HCT116 (cell line): ENCODE data around the gene FGFR3. TPM values are rescaled to one million over a fixed set of nuclear protein-coding genes. Genes with fewer than 3 reads are reported as not detected.
A peak's percentile ranks its signal among the peaks of the same experiment; 100 is the strongest.

ENCODE experiments used
- ATAC-seq: fragments of 200-7000 bp; cut with Tn5 transposase; 2 replicates; pipeline ENCODE4 v1.9.1; 2020; ENCODE audit warnings: mild to moderate bottlenecking, moderate library complexity
- BruUV-seq: library from RNA; stranded (reverse); fragments of 400-500 nt; replicated peaks from 2 replicates; lab custom pipeline; 2021; lab: Mats Ljungman, UMichigan
- CTCF ChIA-PET: fragments of 300-600 bp; sonication (Branson Sonifier 250); formaldehyde crosslinking; loops from one replicate; lab custom pipeline; 2021; ENCODE audit warnings: antibody characterized with exemption; lab: Charles Lee
- POLR2A ChIA-PET: fragments of 300-600, 350-600 bp; sonication (Branson Sonifier 250); formaldehyde crosslinking; loops from one replicate; lab custom pipeline; 2021; ENCODE audit warnings: antibody characterized with exemption; lab: Charles Lee
- RAD21 ChIA-PET, 2 experiments: fragments of 300-600 bp; sonication (Branson Sonifier 250); formaldehyde crosslinking; loops; one replicate each; lab custom pipeline; 2023; ENCODE audit warnings: low total read pairs in 2 of 2; ENCODE audit not compliant: uncharacterized antibody in 2 of 2, unreplicated experiment in 2 of 2, low non-redundant PET in 1 of 2; lab: Charles Lee
- DNase-seq: peaks from one replicate; pipeline ENCODE4 v3.0.0-alpha.2; 2010; ENCODE audit warnings: low read depth, low spot score
- H2AFZ ChIP-seq: fragments of 200-600 bp; shearing (Covaris generic), sonication (generic); 2 replicates; pipeline ENCODE4 v1.6.1; 2017; ENCODE audit warnings: low read depth, mixed run types, mixed read lengths, antibody characterized with exemption, low read length; ENCODE audit not compliant: poor library complexity, severe bottlenecking
- H3K27ac ChIP-seq: 2 replicates; pipeline ENCODE4 v1.5.1; 2012; ENCODE audit warnings: low read depth, low read length
- H3K27me3 ChIP-seq: fragments of 200-600 bp; sonication (generic); 2 replicates; pipeline ENCODE4 v1.6.1; 2016; ENCODE audit warnings: mixed run types, low read length, mixed read lengths; ENCODE audit not compliant: insufficient read depth
- H3K36me3 ChIP-seq, 2 experiments: fragments of 200-500 bp in 1 of 2; fragments of 200-600 bp in 1 of 2; sonication (Bioruptor generic) in 1 of 2; sonication (generic) in 1 of 2; 2 replicates each; pipeline versions ENCODE4 v1.5.1 to v1.6.1; 2014 to 2016; ENCODE audit warnings: low read length in 2 of 2, inconsistent platforms in 1 of 2, mixed read lengths in 1 of 2, mixed run types in 1 of 2; ENCODE audit not compliant: insufficient read depth in 2 of 2, control insufficient read depth in 1 of 2
- H3K4me1 ChIP-seq, 2 experiments: fragments of 200-600 bp in 1 of 2; sonication (generic) in 1 of 2; 2 replicates each; pipeline versions ENCODE4 v1.5.1 to v1.6.1; 2012 to 2017; ENCODE audit warnings: low read length in 2 of 2, inconsistent platforms in 1 of 2, mild to moderate bottlenecking in 1 of 2, mixed read lengths in 1 of 2, mixed run types in 1 of 2, moderate library complexity in 1 of 2; ENCODE audit not compliant: insufficient read depth in 2 of 2, control insufficient read depth in 1 of 2
- H3K4me2 ChIP-seq: fragments of 200-600 bp; sonication (generic); 2 replicates; pipeline ENCODE4 v1.6.1; 2017; ENCODE audit warnings: mixed run types, low read length, mixed read lengths
- H3K4me3 ChIP-seq, 2 experiments: fragments of 200-600 bp in 1 of 2; sonication (generic) in 1 of 2; replicated peaks in 1 of 2; 2 replicates each; pipeline ENCODE4 v1.5.1; 2011 to 2016; ENCODE audit warnings: low read length in 2 of 2, control low read depth in 1 of 2, low read depth in 1 of 2, mild to moderate bottlenecking in 1 of 2, mixed read lengths in 1 of 2, mixed run types in 1 of 2
- H3K79me2 ChIP-seq: fragments of 200-600 bp; sonication (generic); 2 replicates; pipeline ENCODE4 v1.6.1; 2017; ENCODE audit warnings: mild to moderate bottlenecking, mixed run types, low read length, moderate library complexity, mixed read lengths; ENCODE audit not compliant: insufficient read depth
- H3K9ac ChIP-seq: fragments of 200-600 bp; sonication (generic); 2 replicates; pipeline ENCODE4 v1.6.1; 2016; ENCODE audit warnings: low read length, mixed read lengths
- H3K9me2 ChIP-seq: fragments of 200-600 bp; sonication (generic), shearing (Covaris generic); 2 replicates; pipeline ENCODE4 v1.6.1; 2017; ENCODE audit warnings: mixed run types, mild to moderate bottlenecking, moderate library complexity; ENCODE audit not compliant: insufficient read depth
- H3K9me3 ChIP-seq, 2 experiments: fragments of 200-500 bp in 1 of 2; fragments of 200-600 bp in 1 of 2; sonication (Bioruptor generic) in 1 of 2; sonication (generic) in 1 of 2; 2 replicates each; pipeline ENCODE4 v1.6.1; 2014 to 2017; ENCODE audit warnings: low read length in 2 of 2, mixed read lengths in 2 of 2, inconsistent platforms in 1 of 2, low read depth in 1 of 2, mild to moderate bottlenecking in 1 of 2, mixed run types in 1 of 2, moderate library complexity in 1 of 2; ENCODE audit not compliant: control insufficient read depth in 1 of 2, insufficient read depth in 1 of 2
- H4K20me1 ChIP-seq: fragments of 200-600 bp; sonication (generic), shearing (Covaris generic); 2 replicates; pipeline ENCODE4 v1.6.1; 2017; ENCODE audit warnings: mixed run types, mild to moderate bottlenecking, moderate library complexity; ENCODE audit not compliant: insufficient read depth
- CBX3 ChIP-seq: IDR thresholded peaks from 2 replicates; pipeline ENCODE4 v1.6.1; 2012; ENCODE audit warnings: low read depth
- CEBPB ChIP-seq: IDR thresholded peaks from 2 replicates; pipeline ENCODE4 v1.6.1; 2012; ENCODE audit warnings: low read depth
- EZH2phosphoT487 ChIP-seq: fragments of 200-600 bp; IDR thresholded peaks from 2 replicates; pipeline ENCODE4 v1.6.1; 2018; ENCODE audit warnings: antibody characterized with exemption, borderline replicate concordance
- JUND ChIP-seq: IDR thresholded peaks from 2 replicates; pipeline ENCODE4 v1.6.1; 2012
- POLR2AphosphoS5 ChIP-seq: IDR thresholded peaks from 2 replicates; pipeline ENCODE4 v1.6.1; 2011; ENCODE audit warnings: mild to moderate bottlenecking, low read depth, low read length, moderate library complexity
- RAD21 ChIP-seq: IDR thresholded peaks from 2 replicates; pipeline ENCODE4 v1.6.1; 2012; ENCODE audit warnings: low read depth, mild to moderate bottlenecking
- SIN3A ChIP-seq: IDR thresholded peaks from 2 replicates; pipeline ENCODE4 v1.6.1; 2012; ENCODE audit warnings: low read depth
- YY1 ChIP-seq: IDR thresholded peaks from 2 replicates; pipeline ENCODE4 v1.6.1; 2011; ENCODE audit warnings: low read length, low read depth, moderate library complexity, mild to moderate bottlenecking; ENCODE audit not compliant: insufficient replicate concordance; ENCODE audit errors: extremely low read depth
- ZNF274 ChIP-seq: fragments of 200-500 bp; sonication (Bioruptor generic); IDR thresholded peaks from 2 replicates; pipeline ENCODE4 v1.6.1; 2014; ENCODE audit warnings: mild to moderate bottlenecking, low read depth, low read length, inconsistent platforms
- intact Hi-C: fragments of 100-400 bp; cut with micrococcal nuclease; formaldehyde crosslinking; loops from 2 replicates; pipeline ENCODE4 v1.10.0; 2022
- total RNA-seq: library from RNA; stranded (reverse); gene quantifications from one replicate; pipeline ENCODE4 v1.2.1, GENCODE V29; 2021; ENCODE audit not compliant: unreplicated experiment
- TF ChIP-seq, protein P1 (sequence below): IDR thresholded peaks from 2 replicates; pipeline ENCODE4 v1.6.1; 2012
- TF ChIP-seq, protein P2 (sequence below): IDR thresholded peaks from 2 replicates; pipeline ENCODE4 v1.6.1; 2012; ENCODE audit warnings: low read depth
- TF ChIP-seq, protein P3 (sequence below): IDR thresholded peaks from 2 replicates; pipeline ENCODE4 v1.6.1; 2011; ENCODE audit warnings: mild to moderate bottlenecking, low read length, moderate library complexity; ENCODE audit not compliant: insufficient replicate concordance; ENCODE audit errors: extremely low read depth

FGFR3 gene
- total RNA-seq, 1 experiment from 2014 or later = 31.7 TPM

DNA sequence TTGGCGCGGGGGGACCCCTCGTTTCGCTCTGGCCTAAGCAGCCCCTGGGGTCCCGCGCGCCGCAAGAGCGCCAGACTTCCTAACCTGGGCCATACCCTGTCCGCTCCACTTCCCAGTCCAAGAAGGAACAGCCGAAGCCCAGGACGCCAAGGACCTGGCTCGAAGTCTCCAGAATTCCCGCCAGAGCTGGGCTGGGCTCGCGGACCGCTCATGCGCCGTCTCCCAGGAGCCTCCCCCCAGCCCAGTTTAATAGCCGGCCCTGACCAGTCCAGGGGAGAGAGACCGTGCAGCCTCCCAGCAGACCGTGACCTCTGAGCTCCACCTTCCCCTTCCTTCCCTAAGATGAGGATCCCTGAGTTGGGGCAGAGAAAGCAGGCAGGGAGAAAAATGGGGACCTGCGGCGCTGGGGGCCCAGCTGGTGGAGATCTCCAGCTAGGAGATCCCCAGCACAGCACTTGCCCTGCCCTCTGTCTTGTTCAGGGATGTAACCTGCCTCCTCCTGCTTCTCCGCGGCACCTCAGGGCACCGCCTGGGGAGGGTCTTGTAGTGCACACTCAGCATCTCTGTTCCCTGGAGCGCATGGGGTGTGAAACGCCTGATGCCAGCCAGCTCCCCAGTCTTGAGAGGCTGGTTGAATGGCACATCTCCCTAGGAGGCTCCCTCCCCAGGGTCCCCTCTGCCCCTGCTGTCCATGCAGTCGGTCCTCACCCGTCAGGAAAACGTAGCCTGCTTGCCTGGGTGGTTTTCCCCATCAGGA lies 64.0 kb downstream of the FGFR3 start:
- no peaks in the 10 kb centered on the region for H3K9me2 ChIP-seq
- peaks cover 8% of the 10 kb centered on the region; the same call in 1 of the 2 replicates for H4K20me1 ChIP-seq
- no peaks in the 10 kb centered on the region for H3K9me3 ChIP-seq
- TF ChIP-seq POLR2AphosphoS5 (no peak), CBX3 (no peak), SIN3A (no peak), EZH2phosphoT487 (no peak)
- H3K4me1 ChIP-seq = peaks cover 25 to 34% of the 10 kb centered on the region in 2 experiments
- H3K9ac ChIP-seq = peak overlapping the region; percentile 94
- RAD21 ChIA-PET = no interaction called here
- no TSS peak for BruUV-seq
- peak overlapping the region; percentile 94 for H3K4me2 ChIP-seq
- no peak overlapping the region for H2AFZ ChIP-seq
- no peaks in the 10 kb centered on the region for H3K27me3 ChIP-seq
- POLR2A ChIA-PET = interaction anchor here (1.8 kb wide), 1 partner anchor 13 kb away, joined by 4 read pairs; no protein-coding TSS in a partner anchor
- peak overlapping the region; percentile 76 to 91 for H3K4me3 ChIP-seq
- CTCF ChIA-PET = interaction anchor here (1.6 kb wide), 1 partner anchor 11 kb away, joined by 3 read pairs; no protein-coding TSS in a partner anchor
- peaks cover 0 to 8% of the 10 kb centered on the region in 2 experiments; a peak in 1 of 4 replicates for H3K36me3 ChIP-seq
- DNase-seq = no peak
- intact Hi-C loops = no loop called here
- peak overlapping the region; percentile 96 for H3K27ac ChIP-seq
- H3K79me2 ChIP-seq = peaks cover 54% of the 10 kb centered on the region
- peak; percentile 10 for ATAC-seq

DNA sequence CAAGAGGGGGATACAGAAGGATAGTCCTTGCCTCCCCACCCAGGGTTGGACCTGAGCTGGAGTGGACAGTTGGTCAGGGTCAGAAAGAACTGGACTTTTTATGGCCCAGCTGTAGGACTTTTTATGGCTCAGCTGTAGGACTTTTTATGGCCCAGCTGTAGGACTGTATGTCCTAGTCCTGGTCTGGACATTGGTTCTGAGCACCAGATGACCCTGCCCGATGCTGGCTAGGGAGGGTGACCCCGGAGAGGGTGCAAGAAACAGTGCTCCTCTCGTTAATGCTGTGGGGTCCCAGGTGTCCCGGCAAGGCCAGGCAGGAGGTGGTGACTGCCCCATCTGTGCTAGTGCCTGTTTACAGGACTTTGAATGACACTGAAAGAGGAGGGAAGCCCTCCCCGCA lies 64.8 kb downstream of the FGFR3 start:
- DNase-seq = no peak
- Histone ChIP-seq H3K27ac (no peak overlapping the region), H3K9me3 (no peaks in the 10 kb centered on the region), H4K20me1 (peaks cover 3% of the 10 kb centered on the region; the same call in 1 of the 2 replicates), H3K4me1 (peaks cover 17 to 26% of the 10 kb centered on the region in 2 experiments), H3K27me3 (no peaks in the 10 kb centered on the region), H3K4me2 (peak overlapping the region; percentile 94), H3K79me2 (peaks cover 46% of the 10 kb centered on the region), H2AFZ (no peak overlapping the region), H3K9ac (no peak overlapping the region; the same call in 1 of the 2 replicates), H3K9me2 (no peaks in the 10 kb centered on the region), H3K36me3 (peaks cover 0 to 8% of the 10 kb centered on the region in 2 experiments; a peak in 1 of 4 replicates), H3K4me3 (0 out of 4 replicates have a peak overlapping the region, but pooled peaks of 1 of the 2 experiments have one; percentile 76)
- CTCF ChIA-PET = no interaction called here
- BruUV-seq = no TSS peak
- POLR2A ChIA-PET = interaction anchor here (1.4 kb wide), 1 partner anchor 12 kb away, joined by 4 read pairs; the partner anchor contains the start of gene NSD2
- TF ChIP-seq RAD21 (no peak), CEBPB (no peak), ZNF274 (no peak), POLR2AphosphoS5 (no peak), EZH2phosphoT487 (no peak), JUND (no peak), CBX3 (no peak), YY1 (no peak)
- TF ChIP-seq, protein P1, sequence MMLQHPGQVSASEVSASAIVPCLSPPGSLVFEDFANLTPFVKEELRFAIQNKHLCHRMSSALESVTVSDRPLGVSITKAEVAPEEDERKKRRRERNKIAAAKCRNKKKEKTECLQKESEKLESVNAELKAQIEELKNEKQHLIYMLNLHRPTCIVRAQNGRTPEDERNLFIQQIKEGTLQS = no peak
- TF ChIP-seq, protein P2, sequence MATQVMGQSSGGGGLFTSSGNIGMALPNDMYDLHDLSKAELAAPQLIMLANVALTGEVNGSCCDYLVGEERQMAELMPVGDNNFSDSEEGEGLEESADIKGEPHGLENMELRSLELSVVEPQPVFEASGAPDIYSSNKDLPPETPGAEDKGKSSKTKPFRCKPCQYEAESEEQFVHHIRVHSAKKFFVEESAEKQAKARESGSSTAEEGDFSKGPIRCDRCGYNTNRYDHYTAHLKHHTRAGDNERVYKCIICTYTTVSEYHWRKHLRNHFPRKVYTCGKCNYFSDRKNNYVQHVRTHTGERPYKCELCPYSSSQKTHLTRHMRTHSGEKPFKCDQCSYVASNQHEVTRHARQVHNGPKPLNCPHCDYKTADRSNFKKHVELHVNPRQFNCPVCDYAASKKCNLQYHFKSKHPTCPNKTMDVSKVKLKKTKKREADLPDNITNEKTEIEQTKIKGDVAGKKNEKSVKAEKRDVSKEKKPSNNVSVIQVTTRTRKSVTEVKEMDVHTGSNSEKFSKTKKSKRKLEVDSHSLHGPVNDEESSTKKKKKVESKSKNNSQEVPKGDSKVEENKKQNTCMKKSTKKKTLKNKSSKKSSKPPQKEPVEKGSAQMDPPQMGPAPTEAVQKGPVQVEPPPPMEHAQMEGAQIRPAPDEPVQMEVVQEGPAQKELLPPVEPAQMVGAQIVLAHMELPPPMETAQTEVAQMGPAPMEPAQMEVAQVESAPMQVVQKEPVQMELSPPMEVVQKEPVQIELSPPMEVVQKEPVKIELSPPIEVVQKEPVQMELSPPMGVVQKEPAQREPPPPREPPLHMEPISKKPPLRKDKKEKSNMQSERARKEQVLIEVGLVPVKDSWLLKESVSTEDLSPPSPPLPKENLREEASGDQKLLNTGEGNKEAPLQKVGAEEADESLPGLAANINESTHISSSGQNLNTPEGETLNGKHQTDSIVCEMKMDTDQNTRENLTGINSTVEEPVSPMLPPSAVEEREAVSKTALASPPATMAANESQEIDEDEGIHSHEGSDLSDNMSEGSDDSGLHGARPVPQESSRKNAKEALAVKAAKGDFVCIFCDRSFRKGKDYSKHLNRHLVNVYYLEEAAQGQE = no peak
- TF ChIP-seq, protein P3, sequence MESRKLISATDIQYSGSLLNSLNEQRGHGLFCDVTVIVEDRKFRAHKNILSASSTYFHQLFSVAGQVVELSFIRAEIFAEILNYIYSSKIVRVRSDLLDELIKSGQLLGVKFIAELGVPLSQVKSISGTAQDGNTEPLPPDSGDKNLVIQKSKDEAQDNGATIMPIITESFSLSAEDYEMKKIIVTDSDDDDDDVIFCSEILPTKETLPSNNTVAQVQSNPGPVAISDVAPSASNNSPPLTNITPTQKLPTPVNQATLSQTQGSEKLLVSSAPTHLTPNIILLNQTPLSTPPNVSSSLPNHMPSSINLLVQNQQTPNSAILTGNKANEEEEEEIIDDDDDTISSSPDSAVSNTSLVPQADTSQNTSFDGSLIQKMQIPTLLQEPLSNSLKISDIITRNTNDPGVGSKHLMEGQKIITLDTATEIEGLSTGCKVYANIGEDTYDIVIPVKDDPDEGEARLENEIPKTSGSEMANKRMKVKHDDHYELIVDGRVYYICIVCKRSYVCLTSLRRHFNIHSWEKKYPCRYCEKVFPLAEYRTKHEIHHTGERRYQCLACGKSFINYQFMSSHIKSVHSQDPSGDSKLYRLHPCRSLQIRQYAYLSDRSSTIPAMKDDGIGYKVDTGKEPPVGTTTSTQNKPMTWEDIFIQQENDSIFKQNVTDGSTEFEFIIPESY = no peak
- no peak for ATAC-seq
- RAD21 ChIA-PET = no interaction called here
- intact Hi-C loops = no loop called here
